Measurements from ENCODE around the gene ZNF580. TPM values are rescaled to one million over a fixed set of nuclear protein-coding genes. Genes with fewer than 3 reads are reported as not detected.

Gene ZNF580
- total and polyA plus RNA-seq, 9 of the 15 experiments (the other 6 are each of a cell fraction or from before 2014, with no cell fraction given), result 2.3 to 47.4 (median 6.0) TPM

DNA sequence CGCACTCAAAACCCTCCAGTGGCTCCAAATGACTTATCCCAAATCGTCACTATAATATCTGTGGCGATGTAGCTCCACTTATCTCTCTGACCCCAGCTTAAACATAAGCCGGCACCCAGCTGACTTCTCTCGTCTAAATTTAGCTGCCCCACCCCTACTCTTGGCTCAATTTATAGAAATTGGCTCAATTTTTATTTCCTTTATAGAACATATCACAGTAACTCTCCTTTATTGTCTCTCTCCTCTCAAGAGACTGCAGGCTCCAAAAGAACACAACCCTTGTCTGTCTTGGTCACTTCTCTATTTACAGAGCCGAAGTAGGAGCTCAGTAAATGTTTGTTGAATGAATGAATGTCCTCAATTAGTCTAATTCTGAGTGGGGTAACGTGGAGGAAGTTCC, 17.2 kb upstream of the ZNF580 start:
- Histone ChIP-seq H3K36me3 (ENCODE audit: control insufficient read depth, insufficient read depth, low read length) (peaks cover 9% of the 10 kb centered on the region; the same call in 1 of the 3 replicates), H3K27ac (ENCODE audit: extremely low read depth, low read depth, low read length) (peak overlapping the region; percentile 62), H3K9me1 (ENCODE audit: control insufficient read depth, insufficient read depth, low read length) (peaks cover 3% of the 10 kb centered on the region), H3K4me2 (ENCODE audit: insufficient read depth, low read length) (peak overlapping the region; percentile 77), H3K4me3 (peak overlapping the region; percentile 30), H3K79me2 (ENCODE audit: control insufficient read depth, insufficient read depth, low read length) (peaks cover 7% of the 10 kb centered on the region; the same call in 2 of the 3 replicates), H3K9ac (ENCODE audit: insufficient read depth in 1 of 2, low read depth in 2 of 2, low read length in 2 of 2) (peak overlapping the region in 1 of 2 experiments; percentile 51; a peak in 2 of 4 replicates), H3K4me1 (replicated peaks in 1 of 2; ENCODE audit: control insufficient read depth in 2 of 2, insufficient read depth in 2 of 2, low read length in 2 of 2) (peaks cover 9 to 11% of the 10 kb centered on the region in 2 experiments; a peak in 4 of 5 replicates), H3K27me3 (ENCODE audit: control insufficient read depth in 2 of 2, insufficient read depth in 2 of 2, low read length in 2 of 2) (no peaks in the 10 kb centered on the region), H2AFZ (ENCODE audit: low read depth, low read length) (peak overlapping the region; percentile 54; the same call in 1 of the 2 replicates), H4K20me1 (replicated peaks; ENCODE audit: control insufficient read depth, insufficient read depth, low read length) (no peaks in the 10 kb centered on the region; the same call in 1 of the 2 replicates), H3K9me3 (replicated peaks; ENCODE audit: control insufficient read depth, insufficient read depth, low read depth, low read length) (no peaks in the 10 kb centered on the region)
- TSS peak; percentile 72 for BruUV-seq (replicated peaks)
- CTCF ChIA-PET (ENCODE audit: low intra/inter-chr PET ratio), result no interaction called here
- 8% methylated on average over 7 of the region's 7 CpGs for WGBS (ENCODE audit: insufficient coverage, low coverage, missing lambda C conversion rate)
- POLR2A ChIA-PET, result interaction anchor here (0.6 to 2.1 kb wide), 6 partner anchors 13 to 103 kb away, joined by 3 to 10 read pairs (median 3); partner anchors contain the start of genes FIZ1 and ZNF865
- peak in 3 of 4 experiments; percentile 28 to 42 (median 40) for DNase-seq (ENCODE audit: extremely low read depth in 1 of 4, low spot score in 3 of 4)
- TF ChIP-seq ZNF436 (CRISPR knock-in tag; IDR thresholded peaks at IDR 0.05), result no peak
- no peak for TF ChIP-seq KLF16 (IDR thresholded peaks at IDR 0.05)
- TF ChIP-seq ELF1 (tag; IDR thresholded peaks at IDR 0.05), result no peak
- 0 out of 2 replicates have a peak, but pooled peaks have one; percentile 25 for TF ChIP-seq ZNF3 (CRISPR knock-in tag; IDR thresholded peaks at IDR 0.05)
- no peak for TF ChIP-seq SIRT6 (IDR thresholded peaks at IDR 0.05; ENCODE audit: low read depth, low read length)
- no peak for TF ChIP-seq IRF2 (CRISPR knock-in tag; IDR thresholded peaks at IDR 0.05)
- TF ChIP-seq GATA2 (CRISPR knock-in tag; IDR thresholded peaks at IDR 0.05), result no peak
- TF ChIP-seq HNRNPUL1 (IDR thresholded peaks at IDR 0.05; ENCODE audit: low read length), result no peak
- peak; percentile 35 for TF ChIP-seq CBFA2T3 (IDR thresholded peaks at IDR 0.05)
- TF ChIP-seq MBD2 (IDR thresholded peaks at IDR 0.05; ENCODE audit: borderline replicate concordance, low read depth), result peak; percentile 17; the same call in 1 of the 2 replicates
- peak; percentile 56; the same call in 1 of the 2 replicates for TF ChIP-seq MEF2A (IDR thresholded peaks at IDR 0.05; ENCODE audit: control insufficient read depth, low read depth, low read length)
- TF ChIP-seq RBM25 (IDR thresholded peaks at IDR 0.05; ENCODE audit: low read depth, low read length, severe bottlenecking), result no peak
- TF ChIP-seq FOXA3 (CRISPR knock-in tag; conservative IDR thresholded peaks at IDR 0.05 in 1 of 2, IDR thresholded peaks at IDR 0.05 in 1 of 2), result peak in 1 of 2 experiments; percentile 73; a peak in 1 of 4 replicates
- TF ChIP-seq ZNF316 (IDR thresholded peaks at IDR 0.05), result no peak
- TF ChIP-seq ZNF644 (tag; IDR thresholded peaks at IDR 0.05; ENCODE audit: low read depth), result no peak
- no peak for TF ChIP-seq PHTF2 (CRISPR knock-in tag; IDR thresholded peaks at IDR 0.05)
- TF ChIP-seq BRD9 (IDR thresholded peaks at IDR 0.05; ENCODE audit: low read depth, partially characterized antibody), result no peak
- TF ChIP-seq, protein P1, sequence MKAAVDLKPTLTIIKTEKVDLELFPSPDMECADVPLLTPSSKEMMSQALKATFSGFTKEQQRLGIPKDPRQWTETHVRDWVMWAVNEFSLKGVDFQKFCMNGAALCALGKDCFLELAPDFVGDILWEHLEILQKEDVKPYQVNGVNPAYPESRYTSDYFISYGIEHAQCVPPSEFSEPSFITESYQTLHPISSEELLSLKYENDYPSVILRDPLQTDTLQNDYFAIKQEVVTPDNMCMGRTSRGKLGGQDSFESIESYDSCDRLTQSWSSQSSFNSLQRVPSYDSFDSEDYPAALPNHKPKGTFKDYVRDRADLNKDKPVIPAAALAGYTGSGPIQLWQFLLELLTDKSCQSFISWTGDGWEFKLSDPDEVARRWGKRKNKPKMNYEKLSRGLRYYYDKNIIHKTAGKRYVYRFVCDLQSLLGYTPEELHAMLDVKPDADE (conservative IDR thresholded peaks at IDR 0.05; ENCODE audit: control insufficient read depth, low read depth, low read length), result no peak
- 0 out of 2 replicates have a peak, but pooled peaks have one; percentile 30 for TF ChIP-seq FOXP1 (CRISPR knock-in tag; IDR thresholded peaks at IDR 0.05)
- in situ Hi-C loops (cut with MboI), result loop anchor here (10.0 kb wide), 1 partner anchor 339 kb away; the partner anchor contains the start of genes BRSK1 and HSPBP1
- no peak for ATAC-seq
- intact Hi-C loops (cut with micrococcal nuclease), result no loop called here
- no peak for FAIRE-seq
